Astrocyte (in vitro differentiated cells and primary cell): ENCODE data around the gene INAFM2. TPM values are rescaled to one million over a fixed set of nuclear protein-coding genes. Genes with fewer than 3 reads are reported as not detected.

Experiments used
- DNase-seq: peaks from one replicate; pipeline ENCODE4 v3.0.0-alpha.2; 2010; ENCODE audit warnings: low read depth
- FAIRE-seq: peaks from 2 replicates; lab custom pipeline; 2011; peaks lifted over from hg19 to GRCh38; lab: Jason Lieb, UNC
- H2AFZ ChIP-seq: 2 replicates; pipeline ENCODE4 v1.6.0; 2012; ENCODE audit warnings: low read depth, low read length, inconsistent platforms
- H3K27ac ChIP-seq: 2 replicates; pipeline ENCODE4 v1.5.1; 2011; ENCODE audit warnings: low read depth, low read length, inconsistent platforms
- H3K27me3 ChIP-seq: 2 replicates; pipeline ENCODE4 v1.6.0; 2011; ENCODE audit warnings: low read length, inconsistent platforms; ENCODE audit not compliant: insufficient read depth
- H3K36me3 ChIP-seq: 2 replicates; pipeline ENCODE4 v1.5.1; 2011; ENCODE audit warnings: low read length, inconsistent platforms; ENCODE audit not compliant: insufficient read depth
- H3K4me1 ChIP-seq: 2 replicates; pipeline ENCODE4 v1.5.1; 2011; ENCODE audit warnings: low read length, inconsistent platforms; ENCODE audit not compliant: insufficient read depth
- H3K4me2 ChIP-seq: 2 replicates; pipeline ENCODE4 v1.6.0; 2012; ENCODE audit warnings: low read length, inconsistent platforms
- H3K4me3 ChIP-seq: 2 replicates; pipeline ENCODE4 v1.5.1; 2011; ENCODE audit warnings: low read depth, mild to moderate bottlenecking, low read length, inconsistent platforms; ENCODE audit not compliant: insufficient read depth
- H3K79me2 ChIP-seq: 2 replicates; pipeline ENCODE4 v1.6.0; 2012; ENCODE audit warnings: mild to moderate bottlenecking, low read length, inconsistent platforms; ENCODE audit not compliant: insufficient read depth
- H3K9ac ChIP-seq: 2 replicates; pipeline ENCODE4 v1.6.0; 2012; ENCODE audit warnings: mild to moderate bottlenecking, low read length, inconsistent platforms
- H3K9me3 ChIP-seq: 2 replicates; pipeline ENCODE4 v1.5.1; 2012; ENCODE audit warnings: low read depth, mild to moderate bottlenecking, low read length, inconsistent platforms; ENCODE audit not compliant: insufficient read depth
- H4K20me1 ChIP-seq: 2 replicates; pipeline ENCODE4 v1.6.0; 2012; ENCODE audit warnings: low read length, inconsistent platforms; ENCODE audit not compliant: insufficient read depth
- H3K27ac Mint-ChIP-seq: one replicate; pipeline ENCODE4 v1.8.0; 2021; ENCODE audit warnings: mild to moderate bottlenecking, mixed read lengths; ENCODE audit not compliant: unreplicated experiment
- H3K27me3 Mint-ChIP-seq: one replicate; pipeline ENCODE4 v1.8.0; 2021; ENCODE audit warnings: low read depth, mixed read lengths; ENCODE audit not compliant: unreplicated experiment
- H3K36me3 Mint-ChIP-seq: one replicate; pipeline ENCODE4 v1.8.0; 2021; ENCODE audit warnings: low read depth, mixed read lengths; ENCODE audit not compliant: unreplicated experiment
- H3K4me1 Mint-ChIP-seq: one replicate; pipeline ENCODE4 v1.8.0; 2021; ENCODE audit warnings: low read depth, mixed read lengths; ENCODE audit not compliant: unreplicated experiment
- H3K4me3 Mint-ChIP-seq: one replicate; pipeline ENCODE4 v1.8.0; 2021; ENCODE audit warnings: mild to moderate bottlenecking, moderate library complexity, mixed read lengths; ENCODE audit not compliant: unreplicated experiment
- H3K9me3 Mint-ChIP-seq: one replicate; pipeline ENCODE4 v1.8.0; 2021; ENCODE audit warnings: mild to moderate bottlenecking, mixed read lengths; ENCODE audit not compliant: unreplicated experiment
- CTCF ChIP-seq: IDR thresholded peaks from 2 replicates; pipeline ENCODE4 v1.5.1; 2011; ENCODE audit warnings: low read depth, mild to moderate bottlenecking, inconsistent platforms, low read length, moderate library complexity; ENCODE audit not compliant: insufficient read depth
- EZH2 ChIP-seq: IDR thresholded peaks from 2 replicates; pipeline ENCODE4 v1.6.1; 2012; ENCODE audit warnings: mild to moderate bottlenecking, low read length, inconsistent platforms; ENCODE audit not compliant: insufficient read depth
- total RNA-seq: library from RNA; stranded (reverse); gene quantifications from 2 replicates; pipeline ENCODE4 v1.2.1, GENCODE V29; 2021

Gene INAFM2
- total RNA-seq, 1 donor from 2014 or later, result 41.2 TPM

DNA sequence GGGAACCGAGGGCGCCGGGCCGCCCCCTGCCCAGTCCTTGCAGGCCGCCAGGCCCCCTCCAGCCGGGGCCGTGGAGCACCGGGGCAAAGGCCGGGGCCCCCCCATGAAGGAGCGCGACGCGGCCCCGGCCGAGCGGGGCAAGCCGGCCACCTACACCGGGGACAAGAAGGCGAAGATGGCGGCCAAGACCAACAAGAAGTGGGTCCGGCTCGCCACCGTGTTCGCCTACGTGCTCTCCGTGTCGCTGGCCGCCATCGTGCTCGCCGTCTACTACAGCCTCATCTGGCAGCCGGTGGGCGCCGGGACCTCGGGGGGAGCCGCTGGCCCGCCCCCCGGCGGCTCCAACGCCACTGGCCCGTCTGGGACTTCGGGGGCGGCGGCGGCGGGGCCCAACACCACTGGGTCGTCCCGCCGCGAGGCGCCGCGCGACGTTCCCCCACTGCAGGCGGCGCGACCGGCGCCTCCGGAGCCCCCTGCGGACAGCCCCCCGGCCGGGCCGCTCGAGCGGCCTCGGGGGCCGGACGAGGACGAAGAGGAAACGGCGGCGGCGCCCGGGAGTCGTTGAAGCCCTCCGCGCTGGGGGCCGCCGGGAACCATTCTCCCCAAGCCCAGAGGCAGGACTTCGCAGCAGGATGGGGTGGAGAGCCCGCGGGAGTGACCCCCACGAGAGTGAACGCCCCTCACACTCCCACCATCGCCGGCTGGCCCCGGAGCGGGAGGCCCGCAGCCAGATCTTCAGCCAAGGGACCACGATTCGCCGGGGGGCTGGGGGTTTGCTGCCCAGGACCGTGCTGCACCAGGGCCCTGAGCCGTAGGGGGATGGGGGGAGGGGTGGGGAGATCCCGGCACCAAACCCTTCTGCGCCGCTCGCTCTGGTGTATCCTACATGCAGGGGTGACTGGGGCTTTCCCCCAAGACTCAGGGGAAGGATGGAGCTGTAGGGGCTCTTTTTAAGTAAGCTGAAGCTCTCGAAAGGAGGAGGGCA is 753 bp downstream of the INAFM2 start:
- H4K20me1 ChIP-seq, result peaks cover 21% of the 10 kb centered on the region
- H3K79me2 ChIP-seq, result peaks cover 25% of the 10 kb centered on the region
- no peak for DNase-seq
- peaks cover 50% of the 10 kb centered on the region for H3K4me1 Mint-ChIP-seq
- H3K4me2 ChIP-seq, result peak overlapping the region; percentile 86
- FAIRE-seq, result no peak
- H3K4me3 ChIP-seq, result peak overlapping the region; percentile 59
- TF ChIP-seq CTCF, result no peak
- no peak for TF ChIP-seq EZH2
- H3K27ac Mint-ChIP-seq, result peak overlapping the region; percentile 35
- peaks cover 3% of the 10 kb centered on the region for H3K36me3 Mint-ChIP-seq
- H3K9ac ChIP-seq, result peak overlapping the region; percentile 79
- H3K9me3 Mint-ChIP-seq, result peaks cover 2% of the 10 kb centered on the region
- H3K36me3 ChIP-seq, result peaks cover 6% of the 10 kb centered on the region
- no peaks in the 10 kb centered on the region for H3K27me3 ChIP-seq
- H3K27me3 Mint-ChIP-seq, result no peaks in the 10 kb centered on the region
- peaks cover 44% of the 10 kb centered on the region for H3K4me1 ChIP-seq
- peak overlapping the region; percentile 44 for H3K27ac ChIP-seq
- peak overlapping the region; percentile 91 for H3K4me3 Mint-ChIP-seq
- no peaks in the 10 kb centered on the region for H3K9me3 ChIP-seq
- H2AFZ ChIP-seq, result peak overlapping the region; percentile 67

- H3K9ac ChIP-seq, result peak overlapping the region; percentile 79
Observed at GRCh38 chr15:40325188-40325587, 1.7 kb downstream of the INAFM2 start.

More at GRCh38 chr15:40325188-40325587, 1.7 kb downstream of the INAFM2 start:
- Mint-ChIP-seq H3K4me1 (peaks cover 58% of the 10 kb centered on the region), H3K27me3 (no peaks in the 10 kb centered on the region), H3K36me3 (peaks cover 4% of the 10 kb centered on the region), H3K27ac (peak overlapping the region; percentile 35), H3K9me3 (peaks cover 2% of the 10 kb centered on the region), H3K4me3 (peak overlapping the region; percentile 91)
- no peaks in the 10 kb centered on the region for H3K27me3 ChIP-seq
- FAIRE-seq (no peak), DNase-seq (no peak)
- H4K20me1 ChIP-seq, result peaks cover 21% of the 10 kb centered on the region
- peaks cover 25% of the 10 kb centered on the region for H3K79me2 ChIP-seq
- TF ChIP-seq CTCF, result no peak
- TF ChIP-seq EZH2, result no peak
- peak overlapping the region; percentile 59 for H3K4me3 ChIP-seq
- no peak overlapping the region for H3K27ac ChIP-seq
- peaks cover 45% of the 10 kb centered on the region for H3K4me1 ChIP-seq
- no peaks in the 10 kb centered on the region for H3K9me3 ChIP-seq
- H3K36me3 ChIP-seq, result peaks cover 6% of the 10 kb centered on the region
- peak overlapping the region; percentile 86 for H3K4me2 ChIP-seq
- no peak overlapping the region for H2AFZ ChIP-seq
